H9 (cell line): ENCODE measurements around the gene PTN. TPM values are rescaled to one million over a fixed set of nuclear protein-coding genes. Genes with fewer than 3 reads are reported as not detected.
"Not testable (repeated sequence)": the region's sequence is repeated elsewhere in the genome, so short reads cannot be mapped to it uniquely, and the experiment has no call there.

Experiments used
- DNase-seq: peaks from one replicate; pipeline ENCODE4 v3.0.0-alpha.2; 2017
- H2AFZ ChIP-seq: one replicate; pipeline ENCODE4 v1.6.1; 2013; ENCODE audit warnings: mild to moderate bottlenecking, low read length, control low read depth, moderate library complexity
- H2AK5ac ChIP-seq: 2 replicates; pipeline ENCODE4 v1.6.1; 2013; ENCODE audit warnings: low read length, control low read depth, mixed read lengths; ENCODE audit not compliant: insufficient read length
- H2BK120ac ChIP-seq: one replicate; pipeline ENCODE4 v1.6.1; 2013; ENCODE audit warnings: low read depth, mild to moderate bottlenecking, low read length, control low read depth, inconsistent platforms; ENCODE audit not compliant: poor library complexity, severe bottlenecking
- H2BK12ac ChIP-seq: 2 replicates; pipeline ENCODE4 v1.6.1; 2013; ENCODE audit warnings: low read length, control low read depth, mixed read lengths, low read depth; ENCODE audit not compliant: insufficient read length
- H2BK15ac ChIP-seq: 2 replicates; pipeline ENCODE4 v1.6.1; 2013; ENCODE audit warnings: low read depth, low read length, control low read depth
- H2BK20ac ChIP-seq: one replicate; pipeline ENCODE4 v1.6.1; 2013; ENCODE audit warnings: low read depth, mild to moderate bottlenecking, low read length, control low read depth, inconsistent platforms; ENCODE audit not compliant: poor library complexity, severe bottlenecking
- H2BK5ac ChIP-seq: 2 replicates; pipeline ENCODE4 v1.6.1; 2013; ENCODE audit warnings: low read length, control low read depth, mixed read lengths; ENCODE audit not compliant: insufficient read length
- H3K14ac ChIP-seq: 2 replicates; pipeline ENCODE4 v1.6.1; 2013; ENCODE audit warnings: low read length, control low read depth; ENCODE audit not compliant: insufficient read depth
- H3K18ac ChIP-seq: 2 replicates; pipeline ENCODE4 v1.6.1; 2013; ENCODE audit warnings: low read depth, mild to moderate bottlenecking, mixed read lengths, low read length, control low read depth; ENCODE audit not compliant: insufficient read length
- H3K23ac ChIP-seq: 2 replicates; pipeline ENCODE4 v1.6.1; 2013; ENCODE audit warnings: low read length, control low read depth, mixed read lengths, low read depth; ENCODE audit not compliant: insufficient read length
- H3K23me2 ChIP-seq: 2 replicates; pipeline ENCODE4 v1.6.1; 2013; ENCODE audit warnings: low read depth, mild to moderate bottlenecking, mixed read lengths, low read length, control low read depth; ENCODE audit not compliant: insufficient read length, poor library complexity, severe bottlenecking
- H3K27ac ChIP-seq: 2 replicates; pipeline ENCODE4 v1.5.1; 2013; ENCODE audit warnings: low read length, control low read depth, mixed read lengths, low read depth; ENCODE audit not compliant: insufficient read length
- H3K27me3 ChIP-seq: 2 replicates; pipeline ENCODE4 v1.6.1; 2013; ENCODE audit warnings: low read length, control low read depth, inconsistent platforms; ENCODE audit not compliant: insufficient read depth
- H3K4ac ChIP-seq: 2 replicates; pipeline ENCODE4 v1.6.1; 2013; ENCODE audit warnings: low read depth, mild to moderate bottlenecking, control low read depth, inconsistent platforms, low read length, moderate library complexity
- H3K4me1 ChIP-seq: 2 replicates; pipeline ENCODE4 v1.6.1; 2013; ENCODE audit warnings: low read length, control low read depth, inconsistent platforms; ENCODE audit not compliant: insufficient read depth
- H3K4me2 ChIP-seq: 2 replicates; pipeline ENCODE4 v1.6.1; 2013; ENCODE audit warnings: low read length, control low read depth, mixed read lengths; ENCODE audit not compliant: insufficient read length, insufficient read depth
- H3K56ac ChIP-seq: 2 replicates; pipeline ENCODE4 v1.6.1; 2013; ENCODE audit warnings: low read depth, mild to moderate bottlenecking, mixed read lengths, low read length, control low read depth; ENCODE audit not compliant: insufficient read length
- H3K79me1 ChIP-seq: 2 replicates; pipeline ENCODE4 v1.6.1; 2013; ENCODE audit warnings: low read depth, mild to moderate bottlenecking, moderate library complexity, low read length, control low read depth, inconsistent platforms; ENCODE audit not compliant: insufficient read depth, poor library complexity, severe bottlenecking
- H3K79me2 ChIP-seq: 2 replicates; pipeline ENCODE4 v1.6.1; 2013; ENCODE audit warnings: low read length, control low read depth, inconsistent platforms; ENCODE audit not compliant: insufficient read depth
- H3K9ac ChIP-seq: 2 replicates; pipeline ENCODE4 v1.6.1; 2013; ENCODE audit warnings: low read length, control low read depth, mixed read lengths; ENCODE audit not compliant: insufficient read length; ENCODE audit errors: extremely low read depth
- H3K9me3 ChIP-seq: one replicate; pipeline ENCODE4 v1.6.1; 2013; ENCODE audit warnings: low read depth, low read length, inconsistent platforms; ENCODE audit not compliant: control insufficient read depth
- H3T11ph ChIP-seq: one replicate; pipeline ENCODE4 v1.6.1; 2013; ENCODE audit warnings: mild to moderate bottlenecking, low read length, control low read depth, inconsistent platforms
- H4K20me1 ChIP-seq: one replicate; pipeline ENCODE4 v1.6.1; 2013; ENCODE audit not compliant: control insufficient read depth, insufficient read length, insufficient read depth
- H4K5ac ChIP-seq: 2 replicates; pipeline ENCODE4 v1.6.1; 2013; ENCODE audit warnings: low read depth, mild to moderate bottlenecking, mixed read lengths, low read length, control low read depth; ENCODE audit not compliant: insufficient read length
- H4K8ac ChIP-seq: replicated peaks from 2 replicates; pipeline ENCODE4 v1.6.1; 2013; ENCODE audit warnings: low read length, control low read depth, mixed read lengths, low read depth; ENCODE audit not compliant: insufficient read length
- H4K91ac ChIP-seq: 2 replicates; pipeline ENCODE4 v1.6.1; 2013; ENCODE audit warnings: low read depth, mild to moderate bottlenecking, moderate library complexity, mixed read lengths, low read length, control low read depth; ENCODE audit not compliant: insufficient read length
- H3K27ac Mint-ChIP-seq, 3 experiments: 2 replicates in 2 of 3; 3 replicates in 1 of 3; pipeline ENCODE4 v1.8.0; 2020 to 2021; ENCODE audit warnings: mixed read lengths in 3 of 3, mild to moderate bottlenecking in 1 of 3, moderate library complexity in 1 of 3
- H3K27me3 Mint-ChIP-seq: 2 replicates; pipeline ENCODE4 v1.8.0; 2021; ENCODE audit warnings: low read depth, mild to moderate bottlenecking, moderate library complexity, mixed read lengths
- H3K36me3 Mint-ChIP-seq, 3 experiments: 2 replicates in 2 of 3; 3 replicates in 1 of 3; pipeline ENCODE4 v1.8.0; 2020 to 2021; ENCODE audit warnings: low read depth in 3 of 3, mixed read lengths in 3 of 3; ENCODE audit not compliant: insufficient read depth in 1 of 3
- H3K4me1 Mint-ChIP-seq, 2 experiments: 2 replicates each; pipeline ENCODE4 v1.8.0; 2020; ENCODE audit warnings: mixed read lengths in 2 of 2
- H3K4me3 Mint-ChIP-seq, 2 experiments: 2 replicates in 1 of 2; 3 replicates in 1 of 2; pipeline ENCODE4 v1.8.0; 2020 to 2021; ENCODE audit warnings: mild to moderate bottlenecking in 2 of 2, mixed read lengths in 2 of 2, moderate library complexity in 1 of 2
- H3K9me3 Mint-ChIP-seq, 2 experiments: 2 replicates in 1 of 2; 3 replicates in 1 of 2; pipeline ENCODE4 v1.8.0; 2020; ENCODE audit warnings: mild to moderate bottlenecking in 2 of 2, mixed read lengths in 2 of 2, moderate library complexity in 1 of 2
- WGBS: extraction: QIAGEN DNeasy Blood & Tissue Kit; methylation state at CpG from one replicate; pipeline ENCODE4 v1.1.7; 2013; ENCODE audit warnings: missing lambda C conversion rate, low lambda C conversion rate, mixed read lengths; ENCODE audit not compliant: insufficient read length; ENCODE audit errors: extremely low coverage; 5-methylcytosine and 5-hydroxymethylcytosine counted together
- total RNA-seq: library from RNA; stranded (reverse); gene quantifications from 2 replicates; pipeline ENCODE4 v1.2.1, GENCODE V29; 2021
- TF ChIP-seq, protein P1 (sequence below): fragments of 200-600 bp; sonication (generic); conservative IDR thresholded peaks from 3 replicates; pipeline ENCODE4 v1.8.0; 2021; ENCODE audit warnings: antibody characterized with exemption, mild to moderate bottlenecking

Gene PTN
- total RNA-seq, 1 experiment from 2014 or later, result 16.5 TPM

DNA sequence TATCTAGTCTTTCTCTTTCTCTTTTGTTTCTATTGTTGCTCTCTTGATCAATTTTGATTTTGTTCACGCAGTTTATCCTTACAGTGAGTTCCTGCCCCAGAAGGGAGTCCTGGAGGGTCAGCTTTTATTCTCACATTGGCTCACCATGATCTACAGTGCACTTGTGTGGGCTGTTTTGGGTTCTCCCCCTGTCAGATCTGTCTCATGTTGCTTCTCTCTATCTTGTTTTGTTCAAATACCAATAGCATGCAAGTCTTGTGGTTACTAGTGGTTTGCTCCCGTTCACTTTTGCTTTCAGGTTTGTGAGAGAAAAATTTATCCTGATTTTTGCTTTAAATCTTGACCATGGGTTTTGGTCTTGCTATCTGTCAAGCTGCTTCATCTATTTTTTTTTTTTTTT is 74.3 kb downstream of the PTN start:
- Mint-ChIP-seq H3K36me3 (peaks cover 0 to 1% (median 0%) of the 10 kb centered on the region in 3 experiments; a peak in 1 of 7 replicates), H3K27ac (peak overlapping the region in 1 of 3 experiments; percentile 72; a peak in 1 of 7 replicates), H3K27me3 (no peaks in the 10 kb centered on the region), H3K9me3 (no peaks in the 10 kb centered on the region), H3K4me3 (no peak overlapping the region), H3K4me1 (peaks cover 14 to 16% of the 10 kb centered on the region in 2 experiments)
- Histone ChIP-seq H2AK5ac (no peak overlapping the region), H2BK120ac (no peak overlapping the region), H3K18ac (no peak overlapping the region), H4K8ac (no peak overlapping the region), H3K9me3 (no peaks in the 10 kb centered on the region), H4K91ac (no peak overlapping the region), H3K23me2 (no peaks in the 10 kb centered on the region), H2BK15ac (no peak overlapping the region), H3K4ac (no peak overlapping the region), H3K9ac (no peak overlapping the region), H2BK12ac (no peak overlapping the region), H3K4me1 (no peaks in the 10 kb centered on the region; the same call in 1 of the 2 replicates), H3K4me2 (no peak overlapping the region), H3T11ph (no peak overlapping the region), H3K14ac (no peak overlapping the region), H4K20me1 (no peaks in the 10 kb centered on the region), H3K23ac (no peak overlapping the region), H2AFZ (no peak overlapping the region), H3K79me2 (no peaks in the 10 kb centered on the region), H3K27ac (no peak overlapping the region), H2BK20ac (no peak overlapping the region), H2BK5ac (no peak overlapping the region), H3K79me1 (no peaks in the 10 kb centered on the region), H3K27me3 (no peaks in the 10 kb centered on the region), H4K5ac (no peak overlapping the region), H3K56ac (no peak overlapping the region)
- DNase-seq, result no peak
- no CpG with 5 or more reads among the region's 2 CpGs for WGBS
- TF ChIP-seq, protein P1, sequence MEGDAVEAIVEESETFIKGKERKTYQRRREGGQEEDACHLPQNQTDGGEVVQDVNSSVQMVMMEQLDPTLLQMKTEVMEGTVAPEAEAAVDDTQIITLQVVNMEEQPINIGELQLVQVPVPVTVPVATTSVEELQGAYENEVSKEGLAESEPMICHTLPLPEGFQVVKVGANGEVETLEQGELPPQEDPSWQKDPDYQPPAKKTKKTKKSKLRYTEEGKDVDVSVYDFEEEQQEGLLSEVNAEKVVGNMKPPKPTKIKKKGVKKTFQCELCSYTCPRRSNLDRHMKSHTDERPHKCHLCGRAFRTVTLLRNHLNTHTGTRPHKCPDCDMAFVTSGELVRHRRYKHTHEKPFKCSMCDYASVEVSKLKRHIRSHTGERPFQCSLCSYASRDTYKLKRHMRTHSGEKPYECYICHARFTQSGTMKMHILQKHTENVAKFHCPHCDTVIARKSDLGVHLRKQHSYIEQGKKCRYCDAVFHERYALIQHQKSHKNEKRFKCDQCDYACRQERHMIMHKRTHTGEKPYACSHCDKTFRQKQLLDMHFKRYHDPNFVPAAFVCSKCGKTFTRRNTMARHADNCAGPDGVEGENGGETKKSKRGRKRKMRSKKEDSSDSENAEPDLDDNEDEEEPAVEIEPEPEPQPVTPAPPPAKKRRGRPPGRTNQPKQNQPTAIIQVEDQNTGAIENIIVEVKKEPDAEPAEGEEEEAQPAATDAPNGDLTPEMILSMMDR, result no peak

DNA sequence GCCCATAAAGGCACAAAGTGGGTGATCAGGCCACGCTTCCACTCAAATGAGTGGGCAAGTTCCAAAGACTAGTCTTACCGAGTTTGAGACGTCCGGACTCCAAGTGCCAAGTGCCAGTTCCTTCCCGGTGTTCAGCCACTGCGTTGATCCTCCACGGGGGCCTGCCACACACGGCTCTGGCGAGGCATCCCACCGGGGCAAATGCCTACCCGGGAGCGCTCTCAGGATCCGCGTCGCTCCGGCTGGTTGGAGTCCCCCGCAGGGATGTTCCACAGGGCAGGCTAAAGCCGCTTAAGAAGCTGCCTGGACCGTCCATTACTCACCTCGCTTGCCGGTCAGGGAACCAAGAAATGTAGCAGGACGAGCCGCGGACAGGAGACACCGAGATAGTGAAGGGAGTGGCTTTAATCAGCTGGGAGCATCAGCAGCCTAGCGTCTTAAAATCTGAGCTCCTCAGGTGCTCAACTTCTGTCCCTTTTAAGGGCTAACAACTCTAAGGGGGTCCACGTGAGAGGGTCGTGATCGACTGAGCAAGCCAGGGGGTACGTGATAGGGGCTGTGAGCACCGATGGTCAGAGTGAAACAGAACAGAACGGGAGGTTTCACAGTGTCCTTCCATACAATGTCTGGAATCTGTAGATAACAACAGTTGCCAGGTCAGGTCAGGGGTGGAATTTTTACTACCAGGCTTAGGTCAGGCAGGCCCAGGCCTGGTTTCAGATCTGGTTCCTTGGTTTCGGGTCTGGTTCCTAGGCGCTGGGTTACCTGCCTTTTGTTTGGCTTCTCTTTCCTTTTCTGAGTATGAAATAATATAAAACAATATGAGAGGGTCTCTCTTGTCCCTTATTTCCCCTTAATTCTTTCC is 75.3 kb downstream of the PTN start:
- H3K4me1 ChIP-seq, H2AK5ac ChIP-seq, H2BK120ac ChIP-seq, H3K27me3 ChIP-seq, H2AFZ ChIP-seq, H3K56ac ChIP-seq, H3T11ph ChIP-seq, H3K9me3 ChIP-seq, H3K27ac Mint-ChIP-seq, H3K4me2 ChIP-seq, H3K79me2 ChIP-seq, H3K9ac ChIP-seq, H2BK15ac ChIP-seq, H4K91ac ChIP-seq, DNase-seq, H3K27ac ChIP-seq, H3K18ac ChIP-seq, H3K4ac ChIP-seq, H3K9me3 Mint-ChIP-seq, H4K8ac ChIP-seq, H3K79me1 ChIP-seq, H4K5ac ChIP-seq, H3K14ac ChIP-seq, H3K4me3 Mint-ChIP-seq, H2BK5ac ChIP-seq, H2BK12ac ChIP-seq, H3K23me2 ChIP-seq, H3K27me3 Mint-ChIP-seq, H3K23ac ChIP-seq, H4K20me1 ChIP-seq, H3K36me3 Mint-ChIP-seq, H2BK20ac ChIP-seq: not testable (repeated sequence)
- peaks cover 14 to 16% of the 10 kb centered on the region in 2 experiments for H3K4me1 Mint-ChIP-seq
- WGBS, result no CpG with 5 or more reads among the region's 34 CpGs
